CD1c-positive myeloid dendritic cell (primary cell): ENCODE results near the gene CCDC192.
"Not testable (repeated sequence)": the region's sequence is repeated elsewhere in the genome, so short reads cannot be mapped to it uniquely, and the experiment has no call there.

Experiments
- DNase-seq: peaks from one replicate; pipeline ENCODE4 v3.0.0-alpha.2; 2016; ENCODE audit errors: extremely low spot score

CCDC192 gene

GRCh38 chr5:127766676-127767335, 63.6 kb downstream of the CCDC192 start:
- no peak for DNase-seq

DNA sequence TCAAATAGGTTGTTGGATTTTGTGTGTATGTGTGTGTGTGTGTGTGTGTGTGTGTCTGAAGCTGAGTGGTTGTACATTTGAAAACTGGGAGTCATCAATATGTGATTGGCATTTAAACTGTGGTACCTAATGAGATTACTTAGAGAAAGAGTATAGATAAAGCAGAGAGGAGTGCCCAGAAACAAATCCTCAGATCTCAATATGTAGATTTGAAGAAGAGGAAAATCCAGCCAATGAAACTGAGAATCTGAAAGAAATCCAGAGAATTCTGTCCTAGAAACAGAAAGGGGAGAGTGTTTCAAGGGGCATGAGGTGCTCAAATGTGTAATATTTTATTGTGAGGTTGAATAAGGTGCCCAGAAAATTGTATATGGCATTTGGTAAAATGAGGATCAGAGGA, 66.2 kb downstream of the CCDC192 start:
- no peak for DNase-seq

DNA sequence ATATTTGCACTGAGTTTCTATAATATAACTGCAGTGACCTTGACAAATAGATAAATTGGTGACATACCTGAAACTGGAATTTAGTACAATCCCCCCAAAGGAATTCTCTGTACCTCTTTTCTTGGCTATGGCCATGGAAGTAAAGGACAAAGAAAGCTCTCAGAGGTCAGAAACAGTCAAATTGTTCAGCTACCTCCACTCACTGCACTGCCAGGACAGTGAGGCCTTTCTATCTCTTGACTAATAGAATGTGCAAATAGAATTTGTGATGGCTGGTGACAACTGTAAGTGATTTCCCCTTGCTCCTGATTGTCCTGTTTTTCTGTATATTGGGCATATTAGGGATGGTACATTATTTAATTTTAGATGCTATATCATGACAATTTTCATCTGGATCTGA, 67.1 kb downstream of the CCDC192 start:
- DNase-seq: no peak

DNA sequence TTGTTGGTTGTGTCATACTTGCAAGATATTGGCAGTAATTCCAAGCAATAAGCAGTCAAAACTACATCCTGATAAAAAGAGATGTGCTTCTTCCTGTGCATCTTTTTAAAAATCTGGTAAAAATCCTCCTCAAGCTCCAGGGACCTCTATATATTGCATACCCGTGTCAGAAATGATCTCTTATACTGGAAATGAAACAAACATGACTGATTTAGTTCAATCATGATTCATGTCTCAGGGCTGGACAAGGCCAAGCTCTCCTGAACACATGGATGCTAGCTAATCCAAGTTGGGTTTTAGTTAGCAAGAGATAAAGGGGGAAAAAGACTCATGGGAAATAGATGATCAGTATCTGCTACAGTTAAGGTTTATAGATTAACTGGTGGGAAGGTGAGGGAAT, 69.3 kb downstream of the CCDC192 start:
- DNase-seq: no peak

DNA sequence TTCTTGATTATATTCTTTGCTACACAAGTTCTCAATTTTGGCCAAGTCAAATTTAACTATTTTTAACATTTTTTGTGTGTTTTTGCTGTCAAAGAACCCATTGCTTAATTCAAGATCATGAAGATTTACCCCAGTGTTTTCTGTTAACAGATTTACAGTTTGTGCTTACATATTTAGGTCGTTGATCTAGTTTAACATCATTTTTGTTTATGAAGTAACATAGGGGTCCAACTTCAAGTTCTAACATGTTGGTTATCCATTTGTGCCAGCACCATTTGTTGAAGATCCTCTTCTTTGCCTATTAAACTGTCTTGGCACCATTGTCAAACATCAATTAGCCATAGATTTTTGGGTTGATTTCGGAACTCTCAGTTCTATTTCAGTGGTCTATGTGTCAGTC, 71.0 kb downstream of the CCDC192 start:
- no peak for DNase-seq

GRCh38 chr5:127776477-127776876, 73.3 kb downstream of the CCDC192 start:
- no peak for DNase-seq

DNA sequence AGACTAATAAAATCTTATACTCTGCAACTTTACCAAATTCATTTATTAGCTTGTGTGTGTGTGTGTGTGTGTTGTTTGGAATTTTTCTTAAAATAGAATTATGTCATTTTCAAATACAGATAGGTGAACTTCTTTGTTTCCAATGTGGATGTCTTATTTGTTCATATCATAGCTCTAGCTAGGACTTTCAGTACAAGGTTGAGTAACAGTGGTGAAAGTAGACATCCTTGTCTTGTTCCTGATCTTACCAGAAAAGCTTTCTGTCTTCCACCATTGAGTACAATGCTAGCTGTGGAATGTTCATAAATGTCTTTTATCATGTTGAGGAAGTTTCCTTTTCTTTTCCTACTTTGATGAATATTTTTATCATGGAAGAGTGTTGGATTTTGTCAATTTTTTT, 74.8 kb downstream of the CCDC192 start:
- DNase-seq: no peak

DNA sequence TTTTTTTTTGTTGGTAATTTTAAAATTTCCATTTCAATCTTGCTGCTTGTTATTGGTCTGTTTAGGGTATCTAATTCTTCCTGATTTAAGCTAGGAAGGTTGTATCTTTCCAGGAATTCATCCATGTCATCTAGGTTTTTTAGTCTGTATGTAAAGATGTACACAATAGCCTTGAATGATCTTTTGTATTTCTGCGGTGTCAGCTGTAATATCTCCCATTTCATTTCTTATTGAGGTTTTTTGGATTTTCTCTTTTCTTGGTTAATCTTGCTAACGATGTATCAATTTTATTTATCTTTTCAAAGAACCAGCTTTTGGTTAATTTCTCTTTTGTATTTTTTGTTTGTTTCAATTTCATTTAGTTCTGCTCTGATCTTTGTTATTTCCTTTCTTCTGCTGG, 79.3 kb downstream of the CCDC192 start:
- DNase-seq: not testable (repeated sequence)

GRCh38 chr5:127785098-127785927, 82.1 kb downstream of the CCDC192 start:
- DNase-seq: no peak

DNA sequence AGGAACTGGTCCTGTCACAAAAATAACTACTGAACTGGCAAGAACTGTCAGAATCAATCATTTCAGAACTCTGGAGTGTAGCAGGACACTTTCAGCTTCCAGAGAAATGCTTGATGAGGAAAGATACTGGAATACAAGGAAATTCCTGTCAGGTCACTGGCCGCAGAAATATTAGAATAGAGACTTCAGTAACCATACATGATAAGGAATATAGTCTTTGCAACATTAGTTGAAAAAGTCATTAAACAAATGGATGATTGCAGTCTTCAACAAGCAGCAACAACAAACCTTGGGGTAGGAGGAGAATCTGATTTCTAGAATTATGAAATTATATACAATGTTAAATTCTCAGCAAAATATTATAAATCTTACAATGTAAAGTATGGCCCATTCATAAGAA, 88.2 kb downstream of the CCDC192 start:
- no peak for DNase-seq

DNA sequence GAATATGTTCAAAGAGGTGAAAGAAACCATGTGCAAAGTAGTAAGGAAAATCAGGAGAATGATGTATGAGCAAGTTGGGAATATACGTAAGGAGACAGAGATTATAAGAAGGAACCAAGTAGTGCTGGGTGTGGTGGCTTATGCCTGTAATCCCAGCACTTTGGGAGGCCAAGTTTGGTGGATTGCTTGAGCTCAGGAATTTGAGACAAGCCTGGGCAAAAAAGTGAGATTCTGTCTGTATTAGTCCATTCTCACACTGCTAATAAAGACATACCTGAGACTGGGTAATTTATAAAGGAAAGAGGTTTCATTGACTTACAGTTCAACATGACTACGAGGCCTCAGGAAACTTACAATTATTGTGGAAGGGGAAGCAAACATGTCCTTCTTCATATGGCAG, 88.7 kb downstream of the CCDC192 start:
- not testable (repeated sequence) for DNase-seq

DNA sequence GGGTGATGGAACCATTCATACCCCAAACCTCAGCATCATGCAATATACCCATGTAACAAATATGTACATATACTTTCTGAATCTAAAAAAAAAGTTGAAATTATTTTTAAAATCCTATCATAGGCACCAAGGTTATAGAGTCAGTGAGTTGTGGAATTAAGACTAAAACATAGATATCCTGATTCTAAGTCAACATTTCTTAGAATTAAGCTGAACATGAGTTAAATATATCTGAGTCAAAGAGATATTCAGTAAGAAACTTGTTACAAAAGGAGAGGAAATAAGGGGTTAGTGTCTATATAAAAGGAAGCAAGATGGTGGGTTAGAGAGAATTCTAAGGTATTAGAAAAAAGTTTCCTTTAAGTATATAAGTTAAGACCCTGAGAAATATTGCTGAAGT, 89.9 kb downstream of the CCDC192 start:
- no peak for DNase-seq

- no peak for DNase-seq
Observed at GRCh38 chr5:127793879-127794278, 90.7 kb downstream of the CCDC192 start.

DNA sequence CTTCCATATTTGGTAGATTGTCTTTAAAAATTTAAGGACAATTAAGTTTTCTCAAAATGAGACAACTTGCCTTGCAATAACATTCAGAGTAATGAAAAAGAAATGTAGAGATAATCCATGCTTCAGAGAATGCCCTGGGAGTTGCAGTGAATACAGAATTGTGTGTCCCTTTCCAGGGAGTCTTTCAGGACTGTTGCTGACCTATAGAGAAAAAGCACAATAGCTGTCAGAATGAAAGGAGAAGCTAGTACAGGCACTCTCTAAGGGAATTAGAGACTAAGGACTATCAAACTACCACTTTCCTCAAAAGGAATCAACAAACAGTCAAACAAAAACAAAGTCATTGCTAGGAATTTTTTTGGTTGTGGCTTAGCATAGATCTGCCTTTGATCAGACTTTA, 93.0 kb downstream of the CCDC192 start:
- no peak for DNase-seq

- DNase-seq: no peak
Observed at GRCh38 chr5:127799293-127799905, 96.2 kb downstream of the CCDC192 start.

DNA sequence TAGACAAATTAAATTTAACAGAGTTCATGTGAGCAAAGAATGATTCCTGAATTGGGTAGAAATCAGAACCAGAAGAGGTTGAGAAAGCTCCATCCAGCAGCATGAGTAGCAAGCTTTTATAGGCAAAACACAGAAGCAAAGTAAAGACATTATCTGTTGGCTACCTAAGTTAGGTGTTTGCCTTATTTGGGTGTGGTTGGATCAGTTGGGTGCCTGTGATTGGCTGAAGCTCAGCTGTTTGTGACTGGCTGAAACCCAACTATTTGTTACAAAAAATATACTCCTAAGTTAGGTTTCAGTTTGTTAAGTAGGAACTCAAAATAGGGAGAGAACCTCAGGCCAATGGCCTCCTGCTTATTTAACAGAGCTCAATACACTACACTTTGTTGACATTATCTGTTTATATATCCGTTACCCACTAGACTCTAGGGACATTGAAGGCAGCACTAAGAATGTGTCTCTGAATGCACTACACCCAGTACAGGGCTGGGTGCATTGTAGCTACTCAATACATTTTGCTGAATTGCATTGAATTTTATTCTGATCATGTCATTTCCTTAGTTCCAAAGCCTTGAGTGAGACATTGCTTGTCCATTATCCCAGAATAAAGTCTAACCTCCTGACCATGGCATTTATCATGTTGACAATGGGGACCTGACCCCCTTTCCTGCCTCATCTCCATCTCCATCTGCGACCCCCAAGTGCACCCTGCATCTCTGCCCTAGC, 98.7 kb downstream of the CCDC192 start:
- no peak for DNase-seq

DNA sequence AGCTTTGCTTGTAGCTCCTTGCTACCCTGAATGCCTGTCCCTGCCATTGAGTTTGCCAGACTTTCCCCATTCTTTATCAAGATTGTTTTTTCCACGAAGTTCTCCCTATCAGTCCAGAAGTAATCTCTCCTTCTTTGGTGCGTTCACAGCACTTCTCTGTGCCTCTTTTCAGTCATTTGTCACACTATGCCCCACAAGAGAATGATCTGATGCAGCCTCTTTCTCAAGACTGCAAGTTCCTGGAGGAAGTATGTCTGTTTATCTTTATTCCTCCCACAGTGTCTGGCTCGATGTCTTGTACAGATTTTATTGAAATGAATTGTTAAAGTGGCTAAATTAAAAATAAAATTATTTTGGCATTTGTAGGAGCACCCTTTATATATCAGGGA, 99.3 kb downstream of the CCDC192 start:
- no peak for DNase-seq

DNA sequence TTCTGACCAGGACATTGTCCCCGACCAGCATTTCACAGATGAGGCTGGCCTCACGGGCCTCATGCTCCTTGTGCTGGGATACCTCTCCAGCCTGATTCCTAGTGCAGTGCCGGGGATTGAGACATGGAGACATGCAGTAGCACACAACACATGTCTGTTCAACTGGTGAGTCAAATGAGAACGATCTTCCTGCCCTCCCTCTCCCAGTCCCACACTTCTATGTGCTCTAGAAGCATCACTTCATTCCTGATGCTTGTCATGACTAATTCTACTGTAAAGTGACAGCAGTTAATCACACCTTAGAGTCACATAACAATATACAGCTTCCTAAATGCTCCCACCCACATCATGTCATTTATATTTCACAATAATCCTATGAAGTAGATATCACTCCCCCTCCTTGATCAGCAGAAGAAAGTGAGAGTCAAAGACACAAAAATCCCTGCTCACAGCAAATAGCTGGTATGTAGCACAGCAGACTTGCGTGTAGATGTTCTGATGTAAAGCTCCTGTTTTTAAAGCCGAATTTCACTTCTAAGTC, 101.8 kb downstream of the CCDC192 start:
- no peak for DNase-seq

DNA sequence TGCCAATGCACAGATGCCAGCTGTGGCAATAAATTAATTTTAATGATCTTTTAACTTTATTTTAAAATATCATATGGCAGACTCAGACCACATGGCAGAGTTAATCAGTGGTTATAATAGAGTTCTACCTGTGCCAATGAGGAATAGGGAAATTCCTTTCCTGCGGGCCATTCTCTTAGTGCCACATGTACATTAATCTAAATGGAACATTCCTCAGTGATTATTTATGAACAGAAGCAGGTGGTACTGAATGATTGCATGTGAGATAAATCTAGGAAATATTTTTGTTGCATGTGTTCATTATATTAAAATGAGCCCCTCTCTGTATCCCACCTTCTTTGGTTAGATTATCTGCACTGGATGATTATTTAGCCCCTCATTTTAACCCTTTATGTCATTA, 102.3 kb downstream of the CCDC192 start:
- no peak for DNase-seq

GRCh38 chr5:127806776-127807175, 103.6 kb downstream of the CCDC192 start:
- DNase-seq: no peak

DNA sequence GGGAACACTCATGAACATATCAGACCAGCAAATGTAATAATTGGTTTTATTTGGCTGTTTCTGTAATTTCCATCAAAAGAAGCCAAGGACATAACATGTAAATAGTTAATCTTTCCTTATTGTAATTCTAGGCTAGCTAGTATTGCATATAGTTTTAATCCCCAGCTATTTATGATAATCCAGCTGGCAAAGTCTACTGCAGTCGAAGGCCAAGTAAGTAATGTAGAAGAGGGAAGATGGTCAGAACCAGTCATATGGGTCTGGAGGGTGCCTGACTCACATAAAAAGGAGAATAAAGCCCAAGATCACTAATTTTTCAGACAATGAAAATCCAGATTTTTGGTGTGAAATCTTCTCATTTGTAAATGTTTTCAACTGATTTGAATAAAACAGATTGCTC, 106.3 kb downstream of the CCDC192 start:
- no peak for DNase-seq

DNA sequence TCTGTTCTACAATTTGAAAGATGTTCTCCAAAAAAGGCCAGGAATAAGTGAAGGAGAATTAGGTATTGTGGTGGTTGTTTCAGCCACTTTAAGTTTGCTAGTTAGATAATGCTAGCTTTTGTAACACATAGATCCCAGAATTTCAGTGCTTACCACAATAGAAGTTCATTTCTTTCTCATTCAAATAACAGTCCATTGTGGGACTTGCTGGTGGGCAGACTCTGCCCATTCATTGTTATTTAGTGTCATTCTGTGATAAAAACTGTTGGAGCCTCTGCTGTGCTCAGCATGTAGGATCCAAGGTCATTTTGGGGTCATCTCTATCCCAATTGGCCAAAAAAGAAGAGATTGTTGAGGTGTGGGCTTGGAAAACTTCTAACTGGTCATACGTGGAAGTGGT, 106.8 kb downstream of the CCDC192 start:
- no peak for DNase-seq
